Hepatocyte (in vitro differentiated cells): ENCODE measurements around the gene HOXC12. TPM values are rescaled to one million over a fixed set of nuclear protein-coding genes. Genes with fewer than 3 reads are reported as not detected.

ENCODE experiments used
- DNase-seq: peaks from one replicate; pipeline ENCODE4 v3.0.0-alpha.2; 2016; ENCODE audit warnings: low spot score
- H2AFZ ChIP-seq: fragments of 200-600 bp; sonication (generic); 2 replicates; pipeline ENCODE4 v1.6.0; 2016; ENCODE audit warnings: antibody characterized with exemption, mild to moderate bottlenecking
- H3K27ac ChIP-seq: fragments of 200-600 bp; sonication (generic); 2 replicates; pipeline ENCODE4 v1.5.1; 2016; ENCODE audit warnings: mild to moderate bottlenecking
- H3K27me3 ChIP-seq: fragments of 200-600 bp; sonication (generic); 2 replicates; pipeline ENCODE4 v1.6.1; 2016
- H3K36me3 ChIP-seq: fragments of 200-600 bp; sonication (generic); replicated peaks from 2 replicates; pipeline ENCODE4 v1.5.1; 2016; ENCODE audit warnings: low read depth; ENCODE audit not compliant: insufficient read depth
- H3K4me1 ChIP-seq: fragments of 200-600 bp; sonication (generic); 2 replicates; pipeline ENCODE4 v1.5.1; 2016; ENCODE audit warnings: mild to moderate bottlenecking, moderate library complexity; ENCODE audit not compliant: insufficient read depth
- H3K4me2 ChIP-seq: fragments of 200-600 bp; sonication (generic); 2 replicates; pipeline ENCODE4 v1.6.0; 2016
- H3K4me3 ChIP-seq: fragments of 200-600 bp; sonication (generic); 2 replicates; pipeline ENCODE4 v1.5.1; 2016; ENCODE audit warnings: mild to moderate bottlenecking
- H3K79me2 ChIP-seq: fragments of 200-600 bp; sonication (generic); 2 replicates; pipeline ENCODE4 v1.6.0; 2017; ENCODE audit warnings: mild to moderate bottlenecking
- H3K9me2 ChIP-seq: fragments of 200-600 bp; sonication (generic); replicated peaks from 2 replicates; pipeline ENCODE4 v1.6.0; 2017; ENCODE audit warnings: mild to moderate bottlenecking; ENCODE audit not compliant: insufficient read depth
- H3K9me3 ChIP-seq: fragments of 200-600 bp; sonication (generic); 2 replicates; pipeline ENCODE4 v1.5.1; 2016; ENCODE audit warnings: low read depth, mild to moderate bottlenecking
- H4K20me1 ChIP-seq: fragments of 200-600 bp; sonication (generic); 2 replicates; pipeline ENCODE4 v1.6.0; 2016; ENCODE audit warnings: mild to moderate bottlenecking; ENCODE audit not compliant: insufficient read depth, poor library complexity, severe bottlenecking
- CTCF ChIP-seq: fragments of 200-600 bp; sonication (generic); IDR thresholded peaks from 2 replicates; pipeline ENCODE4 v1.5.1; 2016; ENCODE audit warnings: antibody characterized with exemption, mild to moderate bottlenecking; ENCODE audit not compliant: poor library complexity
- EZH2 ChIP-seq: fragments of 200-600 bp; sonication (generic); IDR thresholded peaks from 2 replicates; pipeline ENCODE4 v1.6.1; 2016; ENCODE audit warnings: antibody characterized with exemption, mild to moderate bottlenecking, borderline replicate concordance
- EZH2phosphoT487 ChIP-seq: fragments of 200-600 bp; sonication (generic); IDR thresholded peaks from one replicate; pipeline ENCODE4 v1.6.1; 2018; ENCODE audit warnings: antibody characterized with exemption, mild to moderate bottlenecking, low read depth, moderate library complexity; ENCODE audit not compliant: unreplicated experiment, severe bottlenecking
- WGBS: methylation state at CpG from one replicate; pipeline ENCODE4 v1.1.6; 2016; ENCODE audit warnings: low lambda C conversion rate; ENCODE audit errors: missing lambda C conversion rate; 5-methylcytosine and 5-hydroxymethylcytosine counted together
- polyA plus RNA-seq: library from polyadenylated mRNA; unstranded; fragments of >200 nt; fragmentation: Nextera tagmentation; extraction: Ambion mirVana; gene quantifications from 2 replicates; pipeline ENCODE4 v1.2.1, GENCODE V29; 2016
- total RNA-seq: library from RNA; depleted of rRNA; stranded (reverse); fragments of >200 nt; gene quantifications from 2 replicates; pipeline ENCODE4 v1.2.3, GENCODE V29; 2014

The HOXC12 gene
- total and polyA plus RNA-seq, 2 experiments from 2014 or later, result not detected

GRCh38 chr12:53996240-53997203, 41.8 kb downstream of the HOXC12 start:
- Histone ChIP-seq H3K79me2 (no peaks in the 10 kb centered on the region), H4K20me1 (no peaks in the 10 kb centered on the region), H3K36me3 (no peaks in the 10 kb centered on the region), H3K9me2 (no peaks in the 10 kb centered on the region), H3K4me3 (no peak overlapping the region), H3K27ac (no peak overlapping the region), H3K4me1 (peaks cover 30% of the 10 kb centered on the region), H3K9me3 (no peaks in the 10 kb centered on the region), H3K27me3 (peaks cover 98% of the 10 kb centered on the region), H3K4me2 (peak overlapping the region; percentile 83), H2AFZ (peak overlapping the region; percentile 67)
- no peak for TF ChIP-seq CTCF
- TF ChIP-seq EZH2phosphoT487, result no peak
- TF ChIP-seq EZH2, result no peak
- 45% methylated on average over 29 of the region's 29 CpGs for WGBS
- no peak for DNase-seq

GRCh38 chr12:53997204-53998109, 42.8 kb downstream of the HOXC12 start:
- Histone ChIP-seq H3K9me3 (no peaks in the 10 kb centered on the region), H2AFZ (no peak overlapping the region), H3K4me3 (no peak overlapping the region), H3K79me2 (no peaks in the 10 kb centered on the region), H3K27ac (no peak overlapping the region), H3K4me1 (peaks cover 30% of the 10 kb centered on the region), H3K4me2 (peak overlapping the region; percentile 8), H3K36me3 (no peaks in the 10 kb centered on the region), H3K9me2 (no peaks in the 10 kb centered on the region), H3K27me3 (peaks cover 98% of the 10 kb centered on the region), H4K20me1 (no peaks in the 10 kb centered on the region)
- WGBS, result 16% methylated on average over 31 of the region's 35 CpGs
- DNase-seq, result no peak
- TF ChIP-seq EZH2phosphoT487 (no peak), EZH2 (peak; percentile 97)

- no peaks in the 10 kb centered on the region for H3K79me2 ChIP-seq
Observed at GRCh38 chr12:53998110-53998899, 43.6 kb downstream of the HOXC12 start.

More at GRCh38 chr12:53998110-53998899, 43.6 kb downstream of the HOXC12 start:
- Histone ChIP-seq H4K20me1 (no peaks in the 10 kb centered on the region), H3K9me3 (no peaks in the 10 kb centered on the region), H3K4me2 (no peak overlapping the region), H3K27me3 (peaks cover 98% of the 10 kb centered on the region), H2AFZ (no peak overlapping the region), H3K9me2 (no peaks in the 10 kb centered on the region), H3K4me3 (no peak overlapping the region), H3K36me3 (no peaks in the 10 kb centered on the region), H3K4me1 (peaks cover 30% of the 10 kb centered on the region), H3K27ac (no peak overlapping the region)
- TF ChIP-seq CTCF (no peak), EZH2 (no peak), EZH2phosphoT487 (no peak)
- DNase-seq, result no peak
- WGBS, result 15% methylated on average over 9 of the region's 11 CpGs
